ENCODE results near the gene STARD10.

STARD10 gene

GRCh38 chr11:72722050-72722748, 71.6 kb downstream of the STARD10 start:
- peak; percentile 67 for DNase-seq

DNA sequence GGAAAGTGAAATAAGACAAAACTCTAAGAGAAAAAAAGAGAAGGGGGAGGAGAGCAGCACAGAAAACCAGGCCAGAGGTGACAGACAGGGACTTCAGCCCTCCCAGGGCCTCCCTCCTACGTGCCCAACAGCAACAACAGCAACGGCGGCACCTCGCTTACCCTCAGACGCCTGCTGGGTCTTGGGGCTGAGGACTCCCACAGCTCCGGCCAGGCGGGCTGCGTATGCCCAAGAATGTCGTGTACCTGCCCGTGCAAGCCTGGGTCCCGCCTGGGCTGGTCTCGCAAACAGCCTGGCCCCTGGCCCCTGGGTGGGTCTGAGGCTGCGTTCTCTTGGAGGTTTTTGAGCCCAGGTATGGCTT, 72.2 kb downstream of the STARD10 start:
- DNase-seq = no peak

- no peak for DNase-seq
These were observed 72.6 kb downstream of the STARD10 start for GRCh38 chr11:72721276-72721675.

DNA sequence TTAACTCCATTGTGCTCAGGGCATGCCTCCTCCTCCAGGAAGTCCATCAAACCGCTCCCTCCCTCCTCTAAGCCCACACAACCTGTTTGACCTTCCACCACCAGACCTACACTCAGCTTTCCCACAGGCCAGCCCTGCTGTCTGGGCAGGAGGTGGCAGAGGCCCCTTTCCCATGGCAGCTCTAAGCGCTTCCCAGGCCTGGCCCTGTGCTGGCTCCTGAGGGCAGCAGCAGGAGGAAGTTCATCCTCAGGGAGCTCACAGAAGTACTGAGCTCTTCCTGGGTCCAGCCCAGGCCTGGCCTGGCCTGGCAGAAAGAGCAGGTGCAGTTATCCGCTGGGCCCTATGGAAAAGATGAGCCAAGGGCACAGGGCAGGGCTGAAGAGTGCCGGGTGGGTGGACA, 73.1 kb downstream of the STARD10 start:
- no peak for DNase-seq

GRCh38 chr11:72720047-72720446, 73.8 kb downstream of the STARD10 start:
- DNase-seq = no peak

DNA sequence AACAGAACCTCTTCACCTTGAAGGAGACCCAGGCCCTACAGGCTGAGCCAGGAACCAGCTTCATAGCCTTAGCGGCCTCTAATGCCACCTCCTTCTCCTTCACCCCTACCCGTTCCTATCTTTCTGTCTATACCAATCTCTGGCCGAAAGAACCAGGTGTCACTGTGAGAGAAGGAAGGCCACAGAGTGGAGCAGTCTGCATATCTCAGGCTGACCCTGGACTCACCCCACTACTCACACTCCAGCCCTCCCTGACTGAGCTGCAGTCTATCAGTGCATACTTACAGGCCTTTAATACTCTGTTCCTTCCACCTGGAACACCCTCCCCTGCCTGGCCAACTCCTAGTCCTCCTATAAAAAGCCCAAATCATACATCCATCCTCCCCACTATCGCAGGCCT, 74.3 kb downstream of the STARD10 start:
- no peak for DNase-seq

- no peak for DNase-seq
These were observed 74.7 kb downstream of the STARD10 start for GRCh38 chr11:72719144-72719543.

- DNase-seq = no peak
These were observed 75.7 kb downstream of the STARD10 start for GRCh38 chr11:72718101-72718501.

DNA sequence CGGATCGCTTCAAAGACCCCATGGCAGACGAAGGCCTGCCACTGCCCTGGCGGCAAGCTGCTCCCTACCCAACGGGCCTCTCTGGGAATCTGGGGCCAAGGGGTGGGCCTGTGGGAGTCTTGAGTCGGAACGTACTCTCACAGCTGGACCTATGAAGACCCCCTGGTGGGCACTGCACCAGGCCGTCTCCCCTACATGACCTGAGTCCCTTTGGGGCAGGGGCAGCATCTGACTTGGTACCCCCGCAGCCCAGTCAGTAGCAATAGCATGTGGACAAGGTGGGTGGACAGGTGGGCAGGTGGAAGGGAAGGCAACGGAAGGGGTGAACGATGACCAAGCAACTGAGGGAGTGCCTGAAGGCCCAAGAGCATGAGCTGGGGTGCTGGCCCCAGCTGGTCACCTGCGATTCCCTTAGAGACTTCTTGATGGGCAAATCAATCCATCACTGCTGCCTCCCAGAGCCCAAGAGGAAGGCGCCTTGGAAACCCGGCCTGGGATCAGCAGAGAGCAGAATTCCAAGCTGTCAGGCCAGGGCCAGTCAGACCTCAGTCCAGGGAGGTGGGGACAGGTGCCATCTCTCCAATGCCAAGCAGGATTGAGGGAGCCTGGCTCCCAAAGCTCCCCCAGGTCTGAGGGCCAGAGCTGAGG, 76.9 kb downstream of the STARD10 start:
- DNase-seq = no peak

DNA sequence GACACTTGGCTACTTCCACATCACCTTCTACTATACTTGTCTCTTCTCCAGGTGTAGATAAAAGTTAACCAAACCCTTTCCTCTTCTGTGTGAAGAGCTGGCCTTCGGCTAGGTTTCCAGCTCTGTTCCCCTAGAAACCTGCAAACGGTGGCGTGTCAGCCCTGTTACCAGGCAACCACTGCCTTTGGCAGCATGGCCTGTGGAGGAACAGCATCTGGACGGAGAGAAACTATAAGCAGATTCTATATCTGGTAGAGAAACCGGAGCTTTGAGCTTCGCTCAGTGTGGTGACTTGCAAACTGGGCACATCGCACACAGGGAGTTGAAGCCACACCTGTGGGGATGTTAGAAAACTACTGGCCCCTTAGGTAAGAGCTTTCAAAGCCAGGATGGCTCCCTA, 77.6 kb downstream of the STARD10 start:
- no peak for DNase-seq

GRCh38 chr11:72712841-72713240, 81.0 kb downstream of the STARD10 start:
- no peak for DNase-seq

DNA sequence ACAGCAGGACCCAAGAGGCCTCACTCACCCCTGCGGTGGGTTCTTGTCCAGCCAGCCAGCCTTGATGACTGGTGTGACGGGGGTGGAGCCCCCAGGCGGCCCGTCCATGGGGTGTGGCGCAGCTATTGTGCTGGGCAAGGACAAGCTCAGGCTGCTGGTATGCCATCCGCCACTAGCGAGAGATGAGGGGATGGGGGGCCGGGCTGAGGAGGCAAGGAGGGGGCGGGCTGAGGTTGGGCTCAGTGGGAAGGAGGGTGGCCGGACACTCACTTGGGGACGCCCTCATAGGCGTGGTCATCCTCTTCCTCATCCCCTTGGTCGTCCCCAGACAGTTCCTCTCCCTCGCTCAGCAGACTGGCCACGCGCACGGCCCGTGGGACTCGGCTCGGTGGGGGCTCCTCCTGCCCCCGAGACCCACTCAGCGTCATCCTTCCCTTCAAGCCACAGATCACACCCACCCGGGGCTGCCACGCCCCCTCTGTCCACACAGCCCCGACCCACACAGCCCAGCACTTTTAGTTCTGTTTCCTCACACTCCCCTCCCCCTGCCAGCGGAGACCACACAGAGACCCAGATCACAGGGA, 81.6 kb downstream of the STARD10 start:
- no peak for DNase-seq

DNA sequence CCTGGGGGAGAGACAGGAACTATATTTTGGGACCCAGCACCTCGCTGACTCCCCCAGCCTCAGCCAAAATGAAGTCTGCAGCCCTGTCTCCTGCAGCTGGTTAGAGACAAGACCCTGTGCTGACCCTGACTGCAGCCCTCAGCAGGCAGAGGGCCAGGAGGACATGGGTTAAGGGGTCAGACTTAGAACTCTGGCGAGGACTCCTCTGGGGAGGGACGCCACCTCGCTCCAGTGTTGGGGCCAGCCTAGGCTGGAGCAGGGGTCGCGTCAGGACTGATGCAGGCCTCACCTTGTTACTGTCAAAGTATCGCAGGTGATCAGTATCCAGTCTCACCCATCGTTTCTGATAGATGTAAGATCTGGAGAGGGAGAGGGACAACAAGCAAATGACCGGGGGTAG, 82.7 kb downstream of the STARD10 start:
- DNase-seq = no peak

- DNase-seq = no peak
These were observed 83.6 kb downstream of the STARD10 start for GRCh38 chr11:72710278-72710677.

DNA sequence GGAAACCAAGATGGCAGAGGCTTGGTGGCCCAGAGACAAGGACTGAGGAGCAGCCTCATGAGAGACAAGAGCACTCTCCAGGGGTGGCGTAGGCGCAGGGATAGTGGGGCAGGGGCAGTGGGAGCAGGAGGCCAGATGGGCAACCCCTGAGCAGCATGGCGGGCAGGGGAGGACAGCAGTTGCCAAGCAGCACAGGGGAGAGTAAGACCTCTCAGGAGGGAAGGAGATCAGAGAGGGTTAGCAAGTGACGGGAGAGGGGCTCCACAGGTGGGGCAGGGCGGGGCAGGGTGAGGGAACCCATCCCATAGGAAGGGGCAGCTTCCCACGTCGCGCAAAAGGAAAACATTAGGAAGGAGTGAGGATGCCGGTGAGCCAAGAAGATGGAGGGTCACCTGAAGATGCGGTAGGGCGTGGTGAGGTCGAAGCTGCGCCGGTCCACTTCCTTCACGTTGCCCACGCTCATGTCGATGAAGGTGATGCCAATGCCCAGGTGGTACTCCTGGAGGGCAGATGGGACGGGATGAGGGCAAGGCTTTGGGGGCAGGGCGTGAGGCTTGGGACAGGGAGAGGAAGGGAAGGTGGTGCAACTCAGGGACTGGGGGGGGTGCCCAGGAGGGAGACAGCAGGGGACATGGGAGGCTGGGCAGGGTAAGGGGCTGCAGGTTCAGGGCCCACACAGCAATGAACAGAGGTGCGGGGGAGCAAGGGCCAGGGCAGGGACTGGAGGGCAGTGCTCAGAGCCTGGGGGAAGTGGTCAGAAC, 84.2 kb downstream of the STARD10 start:
- DNase-seq = no peak

GRCh38 chr11:72707032-72707431, 86.8 kb downstream of the STARD10 start:
- DNase-seq = no peak

- no peak for DNase-seq
These were observed 87.3 kb downstream of the STARD10 start for GRCh38 chr11:72706579-72706978.

DNA sequence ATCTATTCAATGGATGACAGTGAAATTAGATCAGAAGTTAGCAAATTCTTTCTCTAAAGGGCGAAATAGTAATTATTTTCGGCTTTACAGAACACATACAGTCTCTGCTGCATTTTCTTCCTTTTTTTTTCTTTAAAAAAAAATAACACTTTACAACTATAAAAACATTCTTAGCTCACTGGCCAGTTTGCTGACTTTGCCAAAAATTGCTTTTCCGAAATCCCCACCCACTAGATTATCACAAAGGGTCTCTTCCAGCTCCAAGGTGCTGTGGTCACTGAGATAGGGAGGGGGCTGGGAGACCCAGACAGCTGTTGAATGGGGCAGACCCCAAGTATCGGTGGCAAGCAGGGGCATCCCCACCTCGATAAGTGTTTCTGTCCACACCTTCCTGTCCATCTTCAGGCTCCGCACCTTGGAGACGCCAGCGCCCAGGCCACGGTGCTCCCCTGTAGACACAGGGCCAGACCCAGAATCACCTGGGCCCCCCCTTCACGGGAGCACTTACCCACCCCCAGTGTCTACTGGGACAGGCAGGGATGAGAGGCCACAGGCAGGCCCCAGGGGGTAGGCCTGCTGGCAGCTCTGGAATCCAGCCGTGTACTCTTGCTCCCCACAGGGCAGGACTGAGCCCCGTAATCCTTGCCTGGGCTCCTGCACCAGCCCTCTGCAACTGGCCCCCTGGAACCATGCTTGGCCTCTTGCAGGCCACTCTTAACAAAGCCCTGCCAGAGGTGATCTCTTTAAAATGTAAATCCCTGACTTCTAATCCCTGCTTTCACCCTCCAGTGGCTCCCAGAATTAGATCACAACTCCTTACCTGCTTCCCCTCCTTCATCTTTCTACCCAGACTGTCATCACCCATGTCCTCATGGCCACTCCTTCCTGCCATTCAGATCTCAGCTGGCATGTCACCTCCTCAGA, 88.1 kb downstream of the STARD10 start:
- DNase-seq = no peak

GRCh38 chr11:72704783-72705265, 89.0 kb downstream of the STARD10 start:
- no peak for DNase-seq
